PC-3 (cell line): Measurements from ENCODE around the gene HLCS. TPM values are rescaled to one million over a fixed set of nuclear protein-coding genes. Genes with fewer than 3 reads are reported as not detected.

Experiments used
- ATAC-seq: fragments of 200-7000 bp; cut with Tn5 transposase; 2 replicates; pipeline ENCODE4 v1.9.1; 2020; ENCODE audit warnings: mild to moderate bottlenecking, moderate library complexity
- BruUV-seq: library from RNA; stranded (reverse); fragments of 400-500 nt; replicated peaks from 2 replicates; lab custom pipeline; 2021; lab: Mats Ljungman, UMichigan
- CTCF ChIA-PET: fragments of 300-600 bp; sonication (Branson Sonifier 250); formaldehyde crosslinking; loops from one replicate; lab custom pipeline; 2022; ENCODE audit warnings: antibody characterized with exemption; lab: Charles Lee
- POLR2A ChIA-PET: fragments of 300-600 bp; sonication (Branson Sonifier 250); formaldehyde crosslinking; loops from one replicate; lab custom pipeline; 2022; ENCODE audit warnings: antibody characterized with exemption; ENCODE audit not compliant: unreplicated experiment; lab: Charles Lee
- DNase-seq: peaks from one replicate; pipeline ENCODE4 v3.0.0-alpha.2; 2015
- H2AFZ ChIP-seq: fragments of 300-600 bp; sonication (generic); 2 replicates; pipeline ENCODE4 v1.6.0; 2016; ENCODE audit warnings: antibody characterized with exemption, low read length
- H3F3A ChIP-seq: fragments of 300-600 bp; sonication (generic); one replicate; pipeline ENCODE4 v1.6.0; 2017; ENCODE audit warnings: antibody characterized with exemption, low read length, control low read depth, mild to moderate bottlenecking; ENCODE audit not compliant: unreplicated experiment
- H3K27ac ChIP-seq: fragments of 300-600 bp; sonication (generic); 2 replicates; pipeline ENCODE4 v1.5.1; 2016; ENCODE audit warnings: mild to moderate bottlenecking, low read length
- H3K27me3 ChIP-seq: fragments of 300-600 bp; sonication (generic); 2 replicates; pipeline ENCODE4 v1.6.1; 2016; ENCODE audit warnings: low read length, mixed read lengths
- H3K36me3 ChIP-seq: fragments of 300-600 bp; sonication (generic); 2 replicates; pipeline ENCODE4 v1.6.1; 2016; ENCODE audit warnings: low read depth, mixed run types, low read length, mixed read lengths
- H3K4me1 ChIP-seq: fragments of 300-600 bp; sonication (generic); 2 replicates; pipeline ENCODE4 v1.5.1; 2016; ENCODE audit warnings: low read length; ENCODE audit not compliant: insufficient read depth
- H3K4me2 ChIP-seq: fragments of 300-600 bp; sonication (generic); 2 replicates; pipeline ENCODE4 v1.6.0; 2016; ENCODE audit warnings: low read length
- H3K4me3 ChIP-seq: fragments of 300-600 bp; sonication (generic); 2 replicates; pipeline ENCODE4 v1.5.1; 2016; ENCODE audit warnings: mild to moderate bottlenecking, low read length, mixed read lengths
- H3K79me2 ChIP-seq: fragments of 300-600 bp; sonication (generic); 2 replicates; pipeline ENCODE4 v1.6.1; 2017; ENCODE audit warnings: low read length, mixed read lengths
- H3K9ac ChIP-seq: fragments of 300-600 bp; sonication (generic); 2 replicates; pipeline ENCODE4 v1.6.0; 2016; ENCODE audit warnings: mild to moderate bottlenecking, low read length
- H3K9me2 ChIP-seq: fragments of 300-600 bp; sonication (generic); replicated peaks from 2 replicates; pipeline ENCODE4 v1.6.1; 2016; ENCODE audit warnings: mixed run types, low read length, mixed read lengths
- H3K9me3 ChIP-seq: fragments of 300-600 bp; sonication (generic); 2 replicates; pipeline ENCODE4 v1.6.1; 2016; ENCODE audit warnings: low read length, mixed read lengths
- H4K20me1 ChIP-seq: fragments of 300-600 bp; sonication (generic); 2 replicates; pipeline ENCODE4 v1.6.1; 2016; ENCODE audit warnings: low read length, mixed read lengths
- EZH2 ChIP-seq: fragments of 300-600 bp; sonication (generic); IDR thresholded peaks from one replicate; pipeline ENCODE4 v1.6.1; 2017; ENCODE audit warnings: antibody characterized with exemption, mild to moderate bottlenecking, low read length; ENCODE audit not compliant: unreplicated experiment
- EZH2phosphoT487 ChIP-seq: fragments of 300-600 bp; sonication (generic); IDR thresholded peaks from 2 replicates; pipeline ENCODE4 v1.6.1; 2018; ENCODE audit warnings: mild to moderate bottlenecking, antibody characterized with exemption, low read length, borderline replicate concordance
- intact Hi-C: fragments of 100-400 bp; cut with micrococcal nuclease; formaldehyde crosslinking; loops from 2 replicates; pipeline ENCODE4 v1.9.0; 2023
- total RNA-seq: library from RNA; depleted of rRNA; stranded (reverse); fragments of >200 nt; gene quantifications from 2 replicates; pipeline ENCODE4 v1.2.3, GENCODE V29; 2014
- TF ChIP-seq, protein P1 (sequence below): fragments of 300-600 bp; sonication (generic); conservative IDR thresholded peaks from 2 replicates; pipeline ENCODE4 v1.5.1; 2017; ENCODE audit warnings: antibody characterized with exemption, low read depth, mild to moderate bottlenecking, low read length

Gene HLCS
- total RNA-seq, 1 experiment from 2014 or later, result 44.1 TPM

DNA sequence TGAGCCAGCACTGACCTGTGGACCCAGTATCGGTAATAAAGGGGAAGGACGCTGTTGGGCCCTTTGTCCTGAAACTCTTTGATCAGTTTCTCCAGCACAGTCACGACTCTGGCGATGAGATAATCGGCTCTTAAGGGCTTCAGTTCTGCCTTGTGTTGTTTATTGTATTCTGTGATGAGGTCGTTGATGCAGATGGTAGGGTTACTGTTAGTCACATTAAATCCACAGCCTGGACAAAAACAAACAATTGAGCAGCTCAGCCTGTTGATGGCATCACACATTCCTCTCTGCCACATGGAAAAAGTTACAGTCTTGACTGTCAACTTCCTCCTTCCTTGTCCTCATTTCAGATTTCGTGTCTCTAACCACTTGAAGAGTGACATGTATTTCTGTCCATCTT is 209.9 kb downstream of the HLCS start:
- ATAC-seq, result peak; percentile 73
- no peaks in the 10 kb centered on the region for H3K36me3 ChIP-seq
- no peaks in the 10 kb centered on the region for H3F3A ChIP-seq
- H2AFZ ChIP-seq, result no peak overlapping the region
- H3K27me3 ChIP-seq, result no peaks in the 10 kb centered on the region
- no peaks in the 10 kb centered on the region for H3K9me3 ChIP-seq
- no peak overlapping the region for H3K4me2 ChIP-seq
- H4K20me1 ChIP-seq, result no peaks in the 10 kb centered on the region
- TF ChIP-seq EZH2phosphoT487, result no peak
- TF ChIP-seq, protein P1, sequence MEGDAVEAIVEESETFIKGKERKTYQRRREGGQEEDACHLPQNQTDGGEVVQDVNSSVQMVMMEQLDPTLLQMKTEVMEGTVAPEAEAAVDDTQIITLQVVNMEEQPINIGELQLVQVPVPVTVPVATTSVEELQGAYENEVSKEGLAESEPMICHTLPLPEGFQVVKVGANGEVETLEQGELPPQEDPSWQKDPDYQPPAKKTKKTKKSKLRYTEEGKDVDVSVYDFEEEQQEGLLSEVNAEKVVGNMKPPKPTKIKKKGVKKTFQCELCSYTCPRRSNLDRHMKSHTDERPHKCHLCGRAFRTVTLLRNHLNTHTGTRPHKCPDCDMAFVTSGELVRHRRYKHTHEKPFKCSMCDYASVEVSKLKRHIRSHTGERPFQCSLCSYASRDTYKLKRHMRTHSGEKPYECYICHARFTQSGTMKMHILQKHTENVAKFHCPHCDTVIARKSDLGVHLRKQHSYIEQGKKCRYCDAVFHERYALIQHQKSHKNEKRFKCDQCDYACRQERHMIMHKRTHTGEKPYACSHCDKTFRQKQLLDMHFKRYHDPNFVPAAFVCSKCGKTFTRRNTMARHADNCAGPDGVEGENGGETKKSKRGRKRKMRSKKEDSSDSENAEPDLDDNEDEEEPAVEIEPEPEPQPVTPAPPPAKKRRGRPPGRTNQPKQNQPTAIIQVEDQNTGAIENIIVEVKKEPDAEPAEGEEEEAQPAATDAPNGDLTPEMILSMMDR, result no peak
- DNase-seq, result peak; percentile 76
- intact Hi-C loops, result loop anchor here (1.0 to 2.0 kb wide), 3 partner anchors 28 to 171 kb away; no protein-coding TSS in a partner anchor
- peak overlapping the region; percentile 14 for H3K9ac ChIP-seq
- H3K4me3 ChIP-seq, result no peak overlapping the region
- ChIA-PET POLR2A (interaction anchor here (0.6 kb wide), 2 partner anchors 160 to 211 kb away, joined by 5 to 15 read pairs; no protein-coding TSS in a partner anchor), CTCF (interaction anchor here (0.6 to 1.3 kb wide), 3 partner anchors 36 to 186 kb away, joined by 3 to 19 read pairs (median 6); no protein-coding TSS in a partner anchor)
- H3K4me1 ChIP-seq, result peaks cover 21% of the 10 kb centered on the region
- H3K79me2 ChIP-seq, result no peaks in the 10 kb centered on the region
- BruUV-seq, result no TSS peak
- H3K27ac ChIP-seq, result peak overlapping the region; percentile 56
- no peaks in the 10 kb centered on the region for H3K9me2 ChIP-seq

DNA sequence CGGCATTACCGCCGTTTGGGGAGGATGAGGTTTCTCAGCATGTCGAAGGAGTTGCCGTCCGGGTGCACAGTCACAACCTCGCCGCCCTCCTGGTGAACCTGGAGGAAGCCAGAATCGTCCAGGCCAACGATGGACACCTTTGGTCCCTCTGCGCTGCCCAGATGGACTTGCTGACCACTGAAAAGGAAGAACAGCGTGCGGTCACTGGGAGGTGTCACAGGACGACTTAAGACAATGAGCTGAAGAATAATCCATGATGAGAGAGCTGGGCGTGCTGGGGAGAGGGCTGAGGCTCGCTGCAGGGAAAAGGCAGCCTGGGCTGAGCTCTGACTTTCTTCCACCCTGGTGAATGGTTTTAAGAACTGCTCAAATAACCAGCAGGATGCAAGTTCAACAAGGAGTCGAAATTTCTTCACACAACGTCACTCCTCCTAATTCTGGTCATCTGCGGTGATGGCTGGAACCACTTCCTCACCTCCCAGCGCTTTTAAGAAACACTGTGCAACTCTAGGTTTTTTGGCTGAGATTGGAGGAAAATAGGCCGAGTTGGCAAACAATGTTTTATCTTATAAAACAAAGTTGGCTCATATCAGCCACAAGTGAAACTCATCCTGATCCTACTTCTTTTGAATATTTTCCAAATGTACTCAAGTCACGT is 212.1 kb downstream of the HLCS start:
- DNase-seq (no peak), ATAC-seq (no peak)
- Histone ChIP-seq H3K27me3 (no peaks in the 10 kb centered on the region), H3K4me1 (peaks cover 21% of the 10 kb centered on the region), H4K20me1 (no peaks in the 10 kb centered on the region), H3K27ac (peak overlapping the region; percentile 10; the same call in 1 of the 2 replicates), H3K9me2 (no peaks in the 10 kb centered on the region), H3K79me2 (no peaks in the 10 kb centered on the region), H3K4me3 (no peak overlapping the region), H3K9me3 (no peaks in the 10 kb centered on the region), H3K9ac (no peak overlapping the region), H3F3A (no peaks in the 10 kb centered on the region), H2AFZ (no peak overlapping the region), H3K36me3 (peaks cover 5% of the 10 kb centered on the region; the same call in 1 of the 2 replicates), H3K4me2 (no peak overlapping the region)
- TF ChIP-seq EZH2phosphoT487, result no peak
- TF ChIP-seq EZH2, result no peak
- TF ChIP-seq, protein P1, result no peak
- ChIA-PET CTCF (interaction anchor here (3.3 kb wide), 1 partner anchor 163 kb away, joined by 13 read pairs; no protein-coding TSS in a partner anchor), POLR2A (no interaction called here)
- intact Hi-C loops, result no loop called here
- BruUV-seq, result no TSS peak

DNA sequence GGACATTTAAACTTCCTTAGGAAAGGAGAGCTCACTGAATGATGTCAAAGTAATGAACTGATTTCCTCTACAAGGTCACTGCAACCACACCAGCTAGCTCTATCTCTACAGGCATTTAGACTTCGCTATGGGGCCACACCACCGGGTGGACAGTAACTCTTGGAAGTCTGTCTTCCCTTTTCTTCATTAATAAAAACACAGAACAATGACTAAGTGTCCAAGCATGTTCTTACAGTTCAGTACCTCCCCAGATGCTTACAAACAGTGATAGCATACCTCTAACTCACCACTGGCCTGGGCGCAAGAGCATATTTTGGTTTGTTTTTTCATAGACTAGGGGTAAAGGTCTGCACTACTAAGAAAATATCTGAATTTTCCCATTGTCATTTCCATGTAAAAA is 212.9 kb downstream of the HLCS start:
- Histone ChIP-seq H3F3A (no peaks in the 10 kb centered on the region), H3K9ac (no peak overlapping the region), H3K4me3 (no peak overlapping the region), H3K4me1 (peaks cover 21% of the 10 kb centered on the region), H3K4me2 (no peak overlapping the region), H3K27me3 (no peaks in the 10 kb centered on the region), H2AFZ (no peak overlapping the region), H3K36me3 (peaks cover 13% of the 10 kb centered on the region; the same call in 1 of the 2 replicates), H4K20me1 (no peaks in the 10 kb centered on the region), H3K9me3 (no peaks in the 10 kb centered on the region), H3K9me2 (no peaks in the 10 kb centered on the region), H3K27ac (peak overlapping the region; percentile 3; the same call in 1 of the 2 replicates), H3K79me2 (no peaks in the 10 kb centered on the region)
- no peak for TF ChIP-seq EZH2
- ATAC-seq, result peak; percentile 34
- no TSS peak for BruUV-seq
- POLR2A ChIA-PET, result no interaction called here
- DNase-seq, result peak; percentile 46
- intact Hi-C loops, result loop anchor here (2.0 kb wide), 1 partner anchor 107 kb away; no protein-coding TSS in a partner anchor
- CTCF ChIA-PET, result interaction anchor here (3.3 kb wide), 1 partner anchor 164 kb away, joined by 13 read pairs; no protein-coding TSS in a partner anchor
